HCEC 1CT (cell line): ENCODE data around the gene FAM168B.

Experiments used
- DNase-seq: peaks from one replicate; pipeline ENCODE4 v3.0.0-alpha.2; 2017

FAM168B gene

DNA sequence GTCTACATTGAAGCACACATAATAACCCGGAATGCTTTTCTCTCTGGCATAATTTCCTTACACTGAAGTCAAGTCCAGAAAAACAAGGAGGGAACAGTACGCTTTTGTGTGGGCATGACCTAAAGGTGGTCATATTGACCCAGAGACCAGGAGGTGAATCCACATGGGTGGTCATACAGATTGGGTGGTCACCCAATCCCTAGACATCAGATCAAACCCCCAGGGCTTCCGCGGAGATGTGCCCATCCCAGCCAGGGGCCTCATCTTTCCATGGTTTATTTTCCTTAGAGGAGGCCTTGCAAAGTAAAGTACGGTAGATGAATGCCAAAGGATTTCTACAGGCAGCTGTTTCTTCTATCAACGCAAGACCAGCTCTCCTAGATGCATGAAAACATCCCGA lies 38.8 kb downstream of the FAM168B start:
- DNase-seq, result no peak

GRCh38 chr2:131052741-131053263 lies 40.5 kb downstream of the FAM168B start:
- DNase-seq, result no peak

DNA sequence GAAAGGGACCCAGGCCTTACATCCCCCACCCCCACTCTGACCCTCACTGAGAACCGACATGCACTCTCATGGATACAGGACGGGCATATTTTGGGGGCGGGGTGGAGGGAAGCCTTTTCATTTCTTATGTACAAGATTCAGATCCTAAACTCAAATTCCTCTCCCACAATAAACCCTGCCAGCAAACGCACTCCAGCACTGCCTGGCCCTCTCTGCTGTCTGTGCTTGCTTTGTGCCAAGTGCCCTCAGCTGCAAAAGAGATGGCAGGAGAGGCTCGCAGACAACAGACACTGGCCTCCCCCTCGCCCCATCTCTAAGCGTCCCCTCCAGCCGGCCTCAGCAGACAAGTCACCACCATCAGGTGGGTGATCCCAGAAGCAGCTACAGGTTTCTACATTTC lies 42.4 kb downstream of the FAM168B start:
- DNase-seq, result no peak

DNA sequence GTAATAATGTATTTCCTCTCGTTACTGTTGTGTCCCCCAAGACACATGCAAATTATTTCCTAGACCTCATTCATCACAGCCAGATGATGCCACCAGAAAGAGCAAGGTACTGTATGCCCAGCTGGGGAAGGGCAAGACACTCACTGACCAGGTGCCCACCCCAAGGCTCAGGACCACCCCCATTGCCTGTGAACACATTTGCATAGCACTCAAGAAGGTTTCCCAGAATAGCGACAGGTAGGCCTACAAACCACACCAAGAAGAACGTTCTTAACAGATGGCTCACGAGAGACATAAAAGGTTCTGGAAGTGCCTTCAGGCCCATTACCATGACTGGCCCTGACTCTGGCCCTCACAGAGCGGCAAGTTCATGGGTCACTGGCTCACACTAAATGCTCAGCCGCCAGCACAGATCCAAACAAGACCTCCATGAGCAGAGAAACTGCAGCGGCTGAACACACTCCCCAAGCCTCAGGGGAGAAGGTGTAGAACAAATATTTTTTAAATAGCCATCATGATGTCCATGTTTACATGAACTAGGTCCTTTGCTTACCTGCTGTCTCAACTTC lies 44.0 kb downstream of the FAM168B start:
- no peak for DNase-seq

- DNase-seq, result no peak
Measured at GRCh38 chr2:131048641-131049040, 44.6 kb downstream of the FAM168B start.

DNA sequence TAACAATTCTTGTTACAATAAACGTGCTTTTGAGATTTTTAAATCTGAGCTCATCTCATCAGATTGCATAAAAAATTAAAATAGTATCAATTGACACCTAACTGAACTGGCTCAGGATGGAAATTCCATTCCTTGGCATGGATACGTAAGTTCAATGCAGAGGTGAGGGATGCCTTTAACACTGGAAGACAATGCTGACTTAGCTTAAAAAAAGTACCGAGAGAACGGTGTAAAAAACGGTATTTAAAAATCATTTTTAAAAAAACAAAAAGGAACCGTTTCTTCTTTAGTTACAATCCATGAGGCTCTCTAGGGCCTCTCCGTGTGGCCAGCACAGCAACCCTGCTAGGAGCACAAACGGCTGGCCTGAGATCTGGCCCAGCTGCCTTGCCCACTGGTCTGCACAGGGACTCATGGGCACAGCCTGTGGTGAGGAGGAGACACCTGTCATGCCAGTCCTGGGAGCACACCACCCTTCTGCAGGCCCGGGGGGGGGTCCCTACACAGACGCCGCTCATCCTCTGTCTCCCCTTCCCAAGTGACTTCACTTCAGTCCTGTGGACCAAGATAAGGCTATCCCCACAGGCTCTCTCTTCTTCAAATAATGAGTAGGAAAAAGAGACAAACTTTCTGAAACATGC lies 45.2 kb downstream of the FAM168B start:
- DNase-seq, result no peak

GRCh38 chr2:131046918-131047652 lies 46.2 kb downstream of the FAM168B start:
- no peak for DNase-seq

DNA sequence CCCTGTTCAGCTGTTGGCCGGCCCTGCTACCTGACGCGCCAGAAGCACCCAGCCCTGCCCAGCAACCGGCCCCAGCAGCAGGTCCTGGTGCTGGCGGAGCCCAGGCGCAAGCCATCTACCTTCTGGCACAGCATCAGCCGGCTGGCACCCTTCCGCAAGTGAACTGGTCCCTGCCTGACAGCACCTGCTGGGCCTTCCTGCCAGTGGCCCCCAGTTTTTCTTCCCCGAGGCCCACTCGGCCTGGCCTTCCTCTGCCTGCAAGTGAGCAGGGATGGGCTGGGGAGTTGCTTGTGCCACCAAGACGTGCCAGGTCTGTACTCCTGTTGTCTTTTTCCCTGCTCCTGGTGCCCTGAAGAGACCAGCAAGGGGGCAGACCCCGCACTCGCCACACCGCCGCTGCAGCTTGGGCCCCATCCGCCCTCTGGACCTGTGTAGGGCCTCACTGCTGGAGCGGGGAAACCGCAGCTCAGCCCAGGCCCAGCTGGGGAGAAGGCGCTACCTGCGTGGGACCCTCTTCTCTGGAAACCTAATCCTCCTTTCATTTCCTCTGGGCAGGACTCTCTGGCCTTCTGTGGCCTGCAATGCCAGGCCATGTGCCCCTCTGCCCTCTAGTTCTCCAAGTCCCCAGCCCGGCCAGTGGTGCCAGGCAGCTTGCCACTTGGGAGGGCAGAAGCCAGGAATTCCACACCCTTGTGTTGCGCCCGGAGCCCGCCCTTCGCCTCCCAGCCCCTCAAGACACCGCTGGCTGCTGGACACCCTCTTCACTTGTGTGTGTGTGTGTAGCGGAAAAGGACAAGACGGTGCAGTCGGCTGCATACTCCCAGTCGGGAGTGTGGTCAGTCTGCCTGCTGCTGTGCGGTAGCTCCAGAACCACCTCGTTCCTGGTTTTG lies 47.0 kb downstream of the FAM168B start:
- no peak for DNase-seq

DNA sequence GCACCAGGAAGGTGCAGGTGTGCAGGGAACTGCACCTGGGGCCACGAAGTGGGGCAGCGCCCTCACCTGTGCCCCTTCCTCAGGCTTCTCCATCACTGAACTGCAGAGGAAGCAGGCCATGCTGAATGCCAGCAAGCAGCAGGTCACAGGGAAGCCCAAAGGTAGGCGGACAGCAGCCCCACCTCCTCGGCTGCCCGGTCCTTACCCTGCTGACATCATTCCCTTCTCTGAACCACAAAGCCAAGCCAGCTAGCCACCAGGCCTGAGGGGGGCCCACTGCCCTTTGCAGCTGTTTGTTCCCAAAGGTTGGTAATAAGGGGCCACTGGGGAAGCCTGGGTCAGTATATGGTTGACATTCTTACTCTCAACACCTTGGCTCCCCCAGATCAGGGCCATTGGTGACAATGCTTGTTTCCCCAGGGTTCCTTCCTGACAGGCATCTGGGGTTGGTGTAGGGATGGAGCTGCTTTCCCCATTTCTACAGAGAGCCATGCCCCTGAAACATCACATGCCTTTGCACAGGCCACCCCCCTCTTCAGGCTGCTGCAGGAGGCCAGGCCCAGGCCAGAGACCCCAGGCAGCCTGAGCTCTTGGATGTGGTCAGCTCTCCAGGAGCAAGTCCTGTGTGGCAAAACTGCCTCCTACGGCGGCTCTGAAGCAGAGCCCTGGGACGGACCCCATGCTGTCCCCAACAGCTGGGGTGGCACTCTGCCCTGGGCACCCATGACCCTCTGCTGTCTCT lies 47.8 kb downstream of the FAM168B start:
- no peak for DNase-seq

DNA sequence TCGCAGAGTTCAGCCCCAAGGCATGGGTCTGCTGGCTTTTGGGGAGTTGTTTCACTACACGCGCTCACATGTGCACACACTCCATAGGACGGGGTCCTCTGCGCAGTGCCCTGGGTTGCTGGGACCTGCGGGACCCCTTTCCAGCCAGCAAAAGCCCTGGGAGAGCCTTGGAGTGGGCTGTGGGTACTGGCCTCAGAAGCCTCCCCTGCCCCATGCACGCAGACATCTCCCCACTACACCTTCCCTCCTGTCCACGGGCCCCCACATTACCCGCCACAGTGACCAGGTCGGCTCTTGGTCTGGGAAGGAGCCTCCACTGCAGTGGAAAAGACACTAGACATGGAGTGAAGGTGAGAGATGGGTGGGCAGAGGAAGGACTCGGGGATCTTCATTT lies 48.5 kb downstream of the FAM168B start:
- no peak for DNase-seq

GRCh38 chr2:131044075-131044756 lies 49.0 kb downstream of the FAM168B start:
- no peak for DNase-seq

- no peak for DNase-seq
Measured at GRCh38 chr2:131043199-131044074, 49.8 kb downstream of the FAM168B start.

- DNase-seq, result no peak
Measured at GRCh38 chr2:131042148-131042775, 51.0 kb downstream of the FAM168B start.

DNA sequence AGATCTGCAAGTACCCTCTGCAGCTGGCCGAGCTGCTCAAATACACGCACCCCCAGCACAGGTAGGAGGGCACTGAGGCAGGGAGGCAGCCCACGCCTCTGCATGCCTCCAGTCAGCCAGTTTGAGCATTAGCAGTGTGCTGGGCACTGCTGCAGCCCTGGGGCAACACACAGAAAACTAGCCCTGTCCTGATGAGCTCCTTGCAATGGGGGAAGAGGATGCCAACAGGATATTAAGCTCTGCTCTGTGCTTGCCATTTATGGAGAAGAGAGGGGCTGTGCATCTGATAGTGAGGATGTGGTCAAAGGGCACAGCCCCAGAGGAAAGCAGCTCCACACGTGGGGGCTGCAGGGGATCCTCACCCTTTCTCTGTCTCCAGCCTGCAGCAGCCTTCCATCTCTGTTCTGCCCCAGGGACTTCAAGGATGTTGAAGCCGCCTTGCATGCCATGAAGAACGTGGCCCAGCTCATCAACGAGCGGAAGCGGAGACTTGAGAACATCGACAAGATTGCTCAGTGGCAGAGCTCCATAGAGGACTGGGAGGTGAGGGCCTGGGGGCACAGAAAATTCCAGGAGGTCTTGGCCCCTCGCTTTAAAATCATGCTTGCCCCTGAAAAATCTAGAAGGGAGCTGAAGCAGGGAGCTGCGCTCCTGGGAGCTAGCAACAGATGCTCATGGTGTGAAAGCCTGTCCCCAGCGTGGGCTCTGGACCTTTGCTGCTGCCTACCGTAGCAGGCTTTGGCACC lies 51.7 kb downstream of the FAM168B start:
- no peak for DNase-seq

DNA sequence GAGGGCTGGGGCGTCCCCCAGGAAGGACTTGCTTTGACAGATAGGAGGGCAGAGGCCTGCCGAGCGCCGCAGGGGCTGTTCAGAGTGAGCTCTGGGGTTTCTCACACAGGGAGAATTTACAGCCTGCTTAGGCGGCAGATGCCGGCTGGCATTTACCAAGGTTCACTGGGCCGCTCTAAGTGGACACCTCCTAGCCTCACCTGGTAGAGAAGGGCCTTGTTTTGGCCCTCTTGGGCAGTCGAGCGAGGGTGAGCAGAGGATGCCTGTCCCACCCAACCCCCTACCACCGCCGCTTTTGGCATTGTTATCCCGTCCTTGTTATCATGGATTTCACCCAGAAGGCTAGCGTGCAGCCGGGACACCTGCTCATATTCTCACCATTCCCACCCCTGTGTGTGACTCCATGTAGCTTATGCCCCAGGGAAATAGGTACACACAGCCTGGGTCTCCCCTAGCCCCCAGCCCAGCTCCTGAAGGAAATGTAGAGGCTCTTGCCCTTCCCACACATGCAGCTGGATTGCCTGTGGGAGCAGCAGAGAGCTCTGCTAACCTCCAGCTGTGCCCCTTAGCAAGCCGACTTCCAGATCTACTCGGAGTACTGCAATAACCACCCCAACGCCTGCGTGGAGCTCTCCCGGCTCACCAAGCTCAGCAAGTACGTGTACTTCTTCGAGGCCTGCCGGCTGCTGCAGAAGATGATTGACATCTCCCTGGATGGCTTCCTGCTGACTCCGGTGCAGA lies 52.4 kb downstream of the FAM168B start:
- DNase-seq, result no peak

- DNase-seq, result no peak
Measured at GRCh38 chr2:131039908-131040660, 53.2 kb downstream of the FAM168B start.

DNA sequence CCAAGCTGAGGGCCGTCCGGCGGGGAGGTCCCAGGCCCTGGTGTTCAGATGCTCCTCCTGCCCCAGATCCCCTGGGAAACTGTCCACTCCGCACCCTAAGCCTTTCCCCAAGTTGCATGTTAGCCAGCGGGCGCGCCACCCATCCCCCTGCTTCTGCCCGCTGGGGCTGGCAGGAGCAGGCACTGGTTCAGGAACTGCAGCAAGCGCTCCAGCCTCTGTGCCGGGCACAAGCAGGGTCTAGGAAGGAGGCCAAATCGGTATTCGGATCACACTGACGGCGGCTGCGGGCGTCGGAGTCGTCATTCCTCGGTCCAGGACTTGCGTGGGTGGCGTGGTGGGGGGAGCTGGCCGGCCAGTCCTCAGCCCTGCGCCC lies 53.7 kb downstream of the FAM168B start:
- DNase-seq, result no peak

DNA sequence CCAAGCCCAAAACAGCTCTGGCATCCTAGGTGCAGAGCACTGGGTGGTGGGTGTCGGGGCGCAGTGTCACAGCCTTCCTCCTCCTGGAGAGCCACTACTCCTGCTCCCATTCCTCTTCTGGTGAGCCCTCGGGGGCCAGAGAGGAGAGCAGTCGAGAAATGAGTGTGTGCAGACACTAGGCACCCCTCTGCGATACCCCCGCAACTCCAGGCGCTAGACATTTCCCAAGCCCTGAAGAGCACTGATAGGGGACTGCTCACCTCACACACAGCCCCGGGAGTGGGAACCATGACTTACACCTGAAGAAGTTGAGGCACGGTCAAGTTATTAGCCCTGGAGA lies 54.2 kb downstream of the FAM168B start:
- no peak for DNase-seq
